OCI-LY3 (cell line): ENCODE results near the gene TUBA4B.

ENCODE experiments used
- CTCF ChIP-seq: fragments of 200-600, 300-600 bp; sonication (generic); IDR thresholded peaks from 2 replicates; pipeline ENCODE4 v1.5.1; 2014; ENCODE audit warnings: antibody characterized with exemption, low read length, low read depth
- EZH2phosphoT487 ChIP-seq: fragments of 200-600 bp; shearing (Covaris generic); IDR thresholded peaks from 2 replicates; pipeline ENCODE4 v1.6.1; 2018; ENCODE audit warnings: antibody characterized with exemption, mixed run types, low read depth

GRCh38 chr2:219252084-219252483 lies 959 bp upstream of the TUBA4B start:
- no peak for TF ChIP-seq CTCF
- no peak for TF ChIP-seq EZH2phosphoT487
